ENCODE measurements around the gene WDR18. TPM values are rescaled to one million over a fixed set of nuclear protein-coding genes. Genes with fewer than 3 reads are reported as not detected.

WDR18 gene
- total and polyA plus RNA-seq, 2 of the 4 experiments (the other 2 are of a cell fraction), result 37.1 to 56.9 TPM

DNA sequence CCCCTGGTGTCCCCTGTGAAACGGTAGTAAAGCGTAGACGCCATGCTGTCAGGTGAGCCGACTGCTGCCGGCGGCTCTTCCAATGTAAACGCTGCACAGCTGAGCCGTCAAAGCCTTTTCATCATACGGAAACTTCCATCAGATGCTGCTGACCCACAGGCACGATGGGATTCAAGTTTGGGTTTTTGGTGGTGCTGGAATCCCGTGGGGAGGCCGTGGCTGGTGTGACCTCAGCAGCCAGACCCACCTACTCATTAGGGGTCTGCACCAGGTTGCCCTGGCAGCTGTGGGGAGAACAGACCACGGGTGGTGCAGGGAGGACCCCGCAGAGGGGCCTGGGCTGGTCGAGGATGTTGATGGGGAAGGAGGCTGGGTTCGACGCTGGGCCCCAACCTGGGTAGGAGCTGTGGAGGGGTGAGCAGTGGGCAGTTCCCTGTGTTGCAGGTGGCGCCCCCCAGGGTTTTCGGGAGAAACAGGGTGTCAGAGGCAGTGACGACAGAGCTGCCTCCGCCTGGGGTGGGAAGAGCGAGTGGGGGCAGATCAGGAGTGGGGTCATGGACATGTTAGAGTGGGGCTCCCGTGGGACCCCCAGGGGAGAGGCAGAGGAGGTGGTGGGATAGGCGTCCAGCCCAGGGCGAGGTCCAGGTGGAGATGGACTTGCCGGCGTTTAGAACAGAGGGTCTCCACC, 22.7 kb downstream of the WDR18 start:
- Histone ChIP-seq H3K4me2 (ENCODE audit: low read depth, low read length) (no peak overlapping the region), H3K27ac (ENCODE audit: insufficient read depth, low read length) (no peak overlapping the region), H2BK5ac (ENCODE audit: low read depth, low read length, poor library complexity, severe bottlenecking) (no peak overlapping the region), H3K9ac (ENCODE audit: low read depth, low read length) (no peak overlapping the region), H3K4me1 (ENCODE audit: control insufficient read depth, insufficient read depth, low read length) (peaks cover 17% of the 10 kb centered on the region), H4K91ac (ENCODE audit: insufficient read depth, low read depth, low read length) (no peak overlapping the region), H3K27me3 (ENCODE audit: control insufficient read depth, insufficient read depth, low read length) (0 out of 2 replicates have a peak, but pooled peaks cover 2% of the 10 kb centered on the region), H2AK5ac (ENCODE audit: low read depth, low read length) (no peak overlapping the region), H3K56ac (ENCODE audit: extremely low read depth, insufficient read depth, low read length) (no peak overlapping the region), H2BK20ac (ENCODE audit: low read depth, low read length) (no peak overlapping the region), H3K14ac (replicated peaks; ENCODE audit: low read depth, low read length) (no peak overlapping the region), H2AK9ac (replicated peaks; ENCODE audit: low read depth, low read length, poor library complexity) (peak overlapping the region; percentile 42), H2BK15ac (ENCODE audit: low read depth, low read length) (no peak overlapping the region), H3K9me3 (ENCODE audit: control insufficient read depth, insufficient read depth, low read length) (no peaks in the 10 kb centered on the region), H3K18ac (ENCODE audit: low read depth, low read length) (no peak overlapping the region), H3K9me1 (ENCODE audit: insufficient read depth, low read length) (no peaks in the 10 kb centered on the region), H3K79me1 (ENCODE audit: low read depth in 1 of 2, low read length in 2 of 2) (peaks cover 0 to 8% of the 10 kb centered on the region in 2 experiments; a peak in 2 of 4 replicates), H4K5ac (ENCODE audit: low read depth, low read length) (no peak overlapping the region), H4K8ac (ENCODE audit: low read depth in 2 of 2, low read length in 2 of 2) (no peak overlapping the region), H4K20me1 (ENCODE audit: insufficient read depth, low read length) (peaks cover 29% of the 10 kb centered on the region), H2BK120ac (ENCODE audit: low read depth, low read length) (no peak overlapping the region), H3K4me3 (ENCODE audit: insufficient read depth, low read depth, low read length) (no peak overlapping the region), H3K36me3 (ENCODE audit: control insufficient read depth, insufficient read depth, low read length) (peaks cover 18% of the 10 kb centered on the region; the same call in 1 of the 2 replicates), H2AFZ (replicated peaks; ENCODE audit: low read length, poor library complexity) (no peak overlapping the region), H3K23ac (ENCODE audit: low read depth, low read length) (no peak overlapping the region), H3K4ac (ENCODE audit: low read depth, low read length) (no peak overlapping the region)
- ChIA-PET CTCF (no interaction called here), POLR2A (ENCODE audit: unreplicated experiment) (no interaction called here)
- dilution Hi-C loops (cut with HindIII; ENCODE audit: low sequenced_read_pairs, unreplicated experiment), result no loop called here
- ATAC-seq (ENCODE audit: low read depth), result no peak
- in situ Hi-C loops (cut with MboI; ENCODE audit: low sequenced_read_pairs), result no loop called here
- 80% methylated on average over 16 of the region's 27 CpGs; no CpG with 5 or more reads in 1 of the 2 experiments for WGBS, 2 experiments (ENCODE audit: extremely low coverage in 2 of 2, insufficient read length in 1 of 2)
- no peak for DNase-seq
- TF ChIP-seq CEBPB (IDR thresholded peaks at IDR 0.05; ENCODE audit: low read depth, low read length) (no peak), MAZ (IDR thresholded peaks at IDR 0.05; ENCODE audit: borderline replicate concordance, low read depth, low read length) (no peak), RFX5 (IDR thresholded peaks at IDR 0.05; ENCODE audit: low read depth, low read length) (no peak), RCOR1 (IDR thresholded peaks at IDR 0.05; ENCODE audit: insufficient replicate concordance, low read length) (no peak), BHLHE40 (IDR thresholded peaks at IDR 0.05; ENCODE audit: low read depth, low read length) (no peak), MXI1 (IDR thresholded peaks at IDR 0.05; ENCODE audit: borderline replicate concordance, low read depth, low read length) (no peak), SMC3 (IDR thresholded peaks at IDR 0.05; ENCODE audit: low read depth, low read length) (no peak), RAD21 (IDR thresholded peaks at IDR 0.05; ENCODE audit: low read length) (no peak), MAFK (IDR thresholded peaks at IDR 0.05; ENCODE audit: low read depth, low read length) (no peak), CHD1 (IDR thresholded peaks at IDR 0.05; ENCODE audit: low read depth, low read length) (no peak), NFE2L2 (IDR thresholded peaks at IDR 0.05; ENCODE audit: low read depth, low read length) (no peak)
- TF ChIP-seq, protein P1, sequence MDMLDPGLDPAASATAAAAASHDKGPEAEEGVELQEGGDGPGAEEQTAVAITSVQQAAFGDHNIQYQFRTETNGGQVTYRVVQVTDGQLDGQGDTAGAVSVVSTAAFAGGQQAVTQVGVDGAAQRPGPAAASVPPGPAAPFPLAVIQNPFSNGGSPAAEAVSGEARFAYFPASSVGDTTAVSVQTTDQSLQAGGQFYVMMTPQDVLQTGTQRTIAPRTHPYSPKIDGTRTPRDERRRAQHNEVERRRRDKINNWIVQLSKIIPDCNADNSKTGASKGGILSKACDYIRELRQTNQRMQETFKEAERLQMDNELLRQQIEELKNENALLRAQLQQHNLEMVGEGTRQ (IDR thresholded peaks at IDR 0.05; ENCODE audit: low read depth, low read length), result no peak
- no TSS peak for BruUV-seq (replicated peaks)
- intact Hi-C loops (cut with micrococcal nuclease), result no loop called here
